ENCODE results near the gene DGKZ.
"Not testable (repeated sequence)": the region's sequence is repeated elsewhere in the genome, so short reads cannot be mapped to it uniquely, and the experiment has no call there.

Gene DGKZ

DNA sequence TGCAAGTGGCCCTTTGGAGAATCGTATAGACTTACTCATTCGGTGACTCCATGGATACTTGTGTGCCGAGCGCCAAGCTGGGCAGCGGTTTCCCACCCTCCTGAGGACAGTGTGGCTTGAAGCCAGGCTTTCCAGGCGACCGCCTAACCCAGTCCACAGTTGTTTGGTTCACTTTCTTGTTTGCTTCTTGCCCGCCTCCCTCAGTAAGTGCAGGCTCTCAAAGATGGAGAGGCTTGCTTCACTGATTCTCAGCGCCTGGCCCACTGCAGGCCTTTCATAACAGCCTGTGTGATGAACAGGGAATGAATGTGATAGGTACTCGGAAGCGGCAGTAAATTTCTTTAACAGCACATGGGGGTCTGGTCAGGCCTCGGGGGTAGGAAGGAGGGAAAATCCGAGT lies 23.0 kb downstream of the DGKZ start:
- Histone ChIP-seq H3K4me3 (ENCODE audit: low read depth, low read length) (no peak overlapping the region), H3K27me3 (no peaks in the 10 kb centered on the region), H3K4me1 (no peaks in the 10 kb centered on the region; the same call in 1 of the 2 replicates), H3K36me3 (no peaks in the 10 kb centered on the region; the same call in 1 of the 2 replicates), H3K9me3 (no peaks in the 10 kb centered on the region)
- DNase-seq: no peak
- TF ChIP-seq CTCF (IDR thresholded peaks at IDR 0.05; ENCODE audit: low read depth, low read length): no peak

DNA sequence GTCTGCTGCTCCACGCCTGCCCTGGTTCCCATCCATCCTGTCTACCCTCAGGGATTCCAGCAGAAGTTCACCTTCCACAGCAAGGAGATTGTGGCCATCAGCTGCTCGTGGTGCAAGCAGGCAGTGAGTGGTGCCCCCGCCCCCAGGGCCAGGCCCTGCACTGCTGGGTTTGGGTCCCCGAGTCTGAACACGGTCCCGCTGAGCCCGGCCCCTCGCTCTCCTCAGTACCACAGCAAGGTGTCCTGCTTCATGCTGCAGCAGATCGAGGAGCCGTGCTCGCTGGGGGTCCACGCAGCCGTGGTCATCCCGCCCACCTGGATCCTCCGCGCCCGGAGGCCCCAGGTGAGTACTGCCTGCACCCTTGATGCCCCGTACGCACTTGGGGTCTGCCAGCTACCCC lies 24.0 kb downstream of the DGKZ start:
- not testable (repeated sequence) for DNase-seq, H3K27me3 ChIP-seq, H3K36me3 ChIP-seq

GRCh38 chr11:46372086-46372485 lies 24.8 kb downstream of the DGKZ start:
- H3K4me1 ChIP-seq: no peaks in the 10 kb centered on the region; the same call in 1 of the 2 replicates
- H3K36me3 ChIP-seq: no peaks in the 10 kb centered on the region; the same call in none of the 2 replicates
- no peaks in the 10 kb centered on the region for H3K27me3 ChIP-seq
- no peak for TF ChIP-seq CTCF (IDR thresholded peaks at IDR 0.05; ENCODE audit: low read depth, low read length)
- H3K4me3 ChIP-seq (ENCODE audit: low read depth, low read length): no peak overlapping the region
- no peak for DNase-seq
- H3K9me3 ChIP-seq: no peaks in the 10 kb centered on the region

More for the DNA sequence above, 24.0 kb downstream of the DGKZ start:
- not testable (repeated sequence) for H3K9me3 ChIP-seq; H3K4me3 ChIP-seq (ENCODE audit: low read depth, low read length); H3K4me1 ChIP-seq

- H3K36me3 ChIP-seq; H3K4me1 ChIP-seq; H3K27me3 ChIP-seq; DNase-seq; H3K9me3 ChIP-seq; H3K4me3 ChIP-seq (ENCODE audit: low read depth, low read length): not testable (repeated sequence)
Measured at GRCh38 chr11:46372501-46372900, 25.2 kb downstream of the DGKZ start.

GRCh38 chr11:46373787-46374740 lies 26.8 kb downstream of the DGKZ start:
- H3K27me3 ChIP-seq: no peaks in the 10 kb centered on the region
- H3K4me3 ChIP-seq (ENCODE audit: low read depth, low read length): no peak overlapping the region
- H3K9me3 ChIP-seq: no peaks in the 10 kb centered on the region
- TF ChIP-seq CTCF (IDR thresholded peaks at IDR 0.05; ENCODE audit: low read depth, low read length): no peak
- H3K36me3 ChIP-seq: no peaks in the 10 kb centered on the region; the same call in none of the 2 replicates
- no peaks in the 10 kb centered on the region; the same call in 1 of the 2 replicates for H3K4me1 ChIP-seq
- no peak for DNase-seq

GRCh38 chr11:46374815-46375214 lies 27.6 kb downstream of the DGKZ start:
- no peak for TF ChIP-seq CTCF (IDR thresholded peaks at IDR 0.05; ENCODE audit: low read depth, low read length)
- Histone ChIP-seq H3K27me3 (no peaks in the 10 kb centered on the region), H3K4me1 (no peaks in the 10 kb centered on the region; the same call in 1 of the 2 replicates), H3K4me3 (ENCODE audit: low read depth, low read length) (no peak overlapping the region), H3K9me3 (no peaks in the 10 kb centered on the region), H3K36me3 (no peaks in the 10 kb centered on the region; the same call in none of the 2 replicates)
- no peak for DNase-seq
